ENCODE results near the gene SYK.
A peak's percentile ranks its signal among the peaks of the same experiment; 100 is the strongest.
"Not testable (repeated sequence)": the region's sequence is repeated elsewhere in the genome, so short reads cannot be mapped to it uniquely, and the experiment has no call there.

SYK gene

GRCh38 chr9:90815183-90815943 is 13.7 kb downstream of the SYK start:
- DNase-seq (ENCODE audit: low read depth), result peak; percentile 39
- no peak overlapping the region for H3K4me3 ChIP-seq (ENCODE audit: low read depth, low read length)
- TF ChIP-seq, protein P1, sequence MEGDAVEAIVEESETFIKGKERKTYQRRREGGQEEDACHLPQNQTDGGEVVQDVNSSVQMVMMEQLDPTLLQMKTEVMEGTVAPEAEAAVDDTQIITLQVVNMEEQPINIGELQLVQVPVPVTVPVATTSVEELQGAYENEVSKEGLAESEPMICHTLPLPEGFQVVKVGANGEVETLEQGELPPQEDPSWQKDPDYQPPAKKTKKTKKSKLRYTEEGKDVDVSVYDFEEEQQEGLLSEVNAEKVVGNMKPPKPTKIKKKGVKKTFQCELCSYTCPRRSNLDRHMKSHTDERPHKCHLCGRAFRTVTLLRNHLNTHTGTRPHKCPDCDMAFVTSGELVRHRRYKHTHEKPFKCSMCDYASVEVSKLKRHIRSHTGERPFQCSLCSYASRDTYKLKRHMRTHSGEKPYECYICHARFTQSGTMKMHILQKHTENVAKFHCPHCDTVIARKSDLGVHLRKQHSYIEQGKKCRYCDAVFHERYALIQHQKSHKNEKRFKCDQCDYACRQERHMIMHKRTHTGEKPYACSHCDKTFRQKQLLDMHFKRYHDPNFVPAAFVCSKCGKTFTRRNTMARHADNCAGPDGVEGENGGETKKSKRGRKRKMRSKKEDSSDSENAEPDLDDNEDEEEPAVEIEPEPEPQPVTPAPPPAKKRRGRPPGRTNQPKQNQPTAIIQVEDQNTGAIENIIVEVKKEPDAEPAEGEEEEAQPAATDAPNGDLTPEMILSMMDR (IDR thresholded peaks at IDR 0.05; ENCODE audit: insufficient read depth, low read depth, low read length, missing control alignments), result no peak

GRCh38 chr9:90815944-90816357 is 14.3 kb downstream of the SYK start:
- no peak for DNase-seq (ENCODE audit: low read depth)
- no peak overlapping the region for H3K4me3 ChIP-seq (ENCODE audit: low read depth, low read length)
- TF ChIP-seq, protein P1 (IDR thresholded peaks at IDR 0.05; ENCODE audit: insufficient read depth, low read depth, low read length, missing control alignments), result no peak

GRCh38 chr9:90816690-90817089 is 15.1 kb downstream of the SYK start:
- TF ChIP-seq, protein P1 (IDR thresholded peaks at IDR 0.05; ENCODE audit: insufficient read depth, low read depth, low read length, missing control alignments), result no peak
- no peak overlapping the region for H3K4me3 ChIP-seq (ENCODE audit: low read depth, low read length)
- no peak for DNase-seq (ENCODE audit: low read depth)

DNA sequence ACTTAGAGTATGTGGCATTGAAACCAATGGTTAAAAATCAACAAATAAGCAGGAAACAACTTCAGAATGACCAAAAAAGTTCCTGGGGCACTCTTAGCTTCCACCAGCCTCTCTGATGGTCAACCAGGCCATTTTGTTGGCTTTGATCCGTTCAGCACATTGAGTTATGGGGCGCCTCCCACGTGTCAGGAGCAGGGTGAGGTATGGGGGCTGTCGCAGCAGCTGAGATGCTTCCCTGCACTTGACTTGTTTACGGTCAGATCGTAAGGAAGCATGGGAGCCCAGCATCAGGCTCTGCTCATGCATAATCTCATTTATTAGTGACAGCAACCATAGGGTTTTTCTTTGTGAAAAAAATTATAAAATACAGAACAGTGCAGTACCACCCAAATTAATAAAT is 16.7 kb downstream of the SYK start:
- DNase-seq (ENCODE audit: low read depth), result no peak
- H3K4me3 ChIP-seq (ENCODE audit: low read depth, low read length), result no peak overlapping the region
- TF ChIP-seq, protein P1 (IDR thresholded peaks at IDR 0.05; ENCODE audit: insufficient read depth, low read depth, low read length, missing control alignments), result no peak

DNA sequence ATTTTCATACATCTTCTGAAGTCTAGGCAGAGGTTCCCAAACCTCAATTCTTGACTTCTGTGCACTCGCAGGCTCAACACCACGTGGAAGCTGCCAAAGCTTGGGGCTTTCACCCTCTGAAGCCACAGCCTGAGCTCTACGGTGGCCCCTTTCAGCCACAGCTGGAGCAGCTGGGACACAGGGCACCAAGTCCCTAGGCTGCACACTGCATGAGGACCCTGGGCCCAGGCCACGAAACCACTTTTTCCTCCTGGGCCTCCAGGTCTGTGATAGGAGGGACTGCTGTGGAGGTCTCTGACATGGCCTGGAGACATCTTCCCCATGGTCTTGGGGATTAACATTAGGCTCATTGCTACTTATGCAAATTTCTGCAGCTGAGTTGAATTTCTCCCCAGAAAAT is 18.8 kb downstream of the SYK start:
- H3K4me3 ChIP-seq (ENCODE audit: low read depth, low read length); DNase-seq (ENCODE audit: low read depth): not testable (repeated sequence)

GRCh38 chr9:90821236-90821635 is 19.6 kb downstream of the SYK start:
- not testable (repeated sequence) for H3K4me3 ChIP-seq (ENCODE audit: low read depth, low read length); DNase-seq (ENCODE audit: low read depth)

DNA sequence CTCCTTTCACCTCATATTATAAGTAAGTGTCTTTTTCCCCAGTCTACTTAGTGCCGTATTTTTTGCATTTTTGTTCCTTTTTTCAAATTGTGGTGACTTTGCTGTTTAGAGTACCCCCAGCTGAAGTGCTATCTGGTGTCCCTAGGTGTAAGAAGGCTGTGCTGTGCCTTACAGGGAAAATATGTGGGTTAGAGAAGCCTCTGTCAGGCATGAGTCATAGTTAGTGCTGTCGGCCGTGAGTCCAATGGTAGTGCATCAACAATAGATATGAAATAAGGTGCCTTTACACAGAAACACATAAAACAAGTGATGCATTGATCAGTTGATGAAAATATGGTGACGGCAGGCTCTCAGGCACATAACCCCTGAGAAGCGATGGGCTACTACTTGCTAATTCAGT is 20.1 kb downstream of the SYK start:
- TF ChIP-seq, protein P1 (IDR thresholded peaks at IDR 0.05; ENCODE audit: insufficient read depth, low read depth, low read length, missing control alignments), result no peak
- no peak for DNase-seq (ENCODE audit: low read depth)
- no peak overlapping the region for H3K4me3 ChIP-seq (ENCODE audit: low read depth, low read length)

- H3K4me3 ChIP-seq (ENCODE audit: low read depth, low read length), result no peak overlapping the region
- TF ChIP-seq, protein P1 (IDR thresholded peaks at IDR 0.05; ENCODE audit: insufficient read depth, low read depth, low read length, missing control alignments), result no peak
- DNase-seq (ENCODE audit: low read depth), result no peak
Measured at GRCh38 chr9:90822866-90823265, 21.2 kb downstream of the SYK start.

Data from GM12865 (cell line).